A549 (cell line): Measurements from ENCODE around the gene CALR3. TPM values are rescaled to one million over a fixed set of nuclear protein-coding genes. Genes with fewer than 3 reads are reported as not detected.

Source experiments
- ATAC-seq, 2 experiments: fragments of 200-7000 bp in 1 of 2; fragments of >200 bp in 1 of 2; cut with Nextera tagmentation in 1 of 2; cut with Tn5 transposase in 1 of 2; 3 replicates each; pipeline versions ENCODE4 v1.8.0 to v1.9.1; 2018 to 2020; ENCODE audit warnings: mild to moderate bottlenecking in 1 of 2, moderate library complexity in 1 of 2
- CTCF ChIA-PET: fragments of 300-600 bp; sonication (Branson Sonifier 250); formaldehyde crosslinking; extraction: SDS; loops from one replicate; lab custom pipeline; 2021; ENCODE audit warnings: antibody characterized with exemption, inconsistent platforms; lab: Yijun Ruan, JAX
- POLR2A ChIA-PET: fragments of 350-600 bp; formaldehyde crosslinking; extraction: SDS; loops from one replicate; lab custom pipeline; 2021; ENCODE audit warnings: antibody characterized with exemption, inconsistent platforms; lab: Yijun Ruan, JAX
- DNase-seq, 2 experiments: peaks; one replicate each; pipeline versions ENCODE4 v3.0.0 to v3.0.0-alpha.2; 2011 to 2016; ENCODE audit warnings: low read depth in 1 of 2, low spot score in 1 of 2
- FAIRE-seq: peaks from 2 replicates; lab custom pipeline; 2011; peaks lifted over from hg19 to GRCh38; lab: Jason Lieb, UNC
- H3K27ac ChIP-seq, 2 experiments: fragments of >200 bp; sonication (Bioruptor Twin); formaldehyde crosslinking; 3 replicates each; pipeline ENCODE4 v1.5.1; 2016 to 2017
- H3K4me1 ChIP-seq: fragments of >200 bp; sonication (Bioruptor Twin); formaldehyde crosslinking; 3 replicates; pipeline ENCODE4 v1.6.1; 2016
- H3K4me2 ChIP-seq: fragments of >200 bp; sonication (Bioruptor Twin); formaldehyde crosslinking; 3 replicates; pipeline ENCODE4 v1.6.1; 2016
- H3K4me3 ChIP-seq: fragments of >200 bp; sonication (Bioruptor Twin); formaldehyde crosslinking; 3 replicates; pipeline ENCODE4 v1.5.1; 2016
- H3K9me3 ChIP-seq: fragments of >200 bp; sonication (Bioruptor Twin); formaldehyde crosslinking; 3 replicates; pipeline ENCODE4 v1.6.1; 2016
- BHLHE40 ChIP-seq: IDR thresholded peaks from 2 replicates; pipeline ENCODE4 v1.6.1; 2012; ENCODE audit warnings: low read depth, low read length, inconsistent platforms
- CBX2 ChIP-seq: fragments of 200-600 bp; sonication (generic); IDR thresholded peaks from 2 replicates; pipeline ENCODE4 v1.6.1; 2016; ENCODE audit warnings: low read depth, mild to moderate bottlenecking, borderline replicate concordance
- CHD2 ChIP-seq: fragments of 150-350 bp; IDR thresholded peaks from 2 replicates; pipeline ENCODE4 v1.6.1; 2014; ENCODE audit warnings: low read length; ENCODE audit not compliant: partially characterized antibody
- CHD4 ChIP-seq: fragments of 200-600 bp; sonication (generic); IDR thresholded peaks from 2 replicates; pipeline ENCODE4 v1.6.1; 2016; ENCODE audit warnings: antibody characterized with exemption, mild to moderate bottlenecking, borderline replicate concordance
- EHF ChIP-seq: fragments of 250-450 bp; sonication (Bioruptor Pico); IDR thresholded peaks from 2 replicates; pipeline ENCODE4 v1.5.0; 2020; ENCODE audit warnings: mild to moderate bottlenecking
- EHMT2 ChIP-seq: fragments of 200-600 bp; sonication (generic); IDR thresholded peaks from 2 replicates; pipeline ENCODE4 v1.6.1; 2016; ENCODE audit warnings: antibody characterized with exemption, low read depth, mild to moderate bottlenecking, moderate library complexity
- FOSB ChIP-seq: fragments of 250-450 bp; sonication (Bioruptor Pico); IDR thresholded peaks from 2 replicates; pipeline ENCODE4 v1.5.0; 2020; ENCODE audit warnings: mild to moderate bottlenecking, moderate library complexity
- HEYL ChIP-seq: fragments of 250-450 bp; sonication (Bioruptor Pico); IDR thresholded peaks from 2 replicates; pipeline ENCODE4 v1.8.0; 2021; ENCODE audit warnings: mild to moderate bottlenecking, moderate library complexity
- HOXB13 ChIP-seq: fragments of 250-450 bp; sonication (Bioruptor Pico); IDR thresholded peaks from 2 replicates; pipeline ENCODE4 v1.5.0; 2020; ENCODE audit warnings: low read depth, mild to moderate bottlenecking, moderate library complexity
- JUNB ChIP-seq: fragments of >200 bp; sonication (Bioruptor Twin); formaldehyde crosslinking; IDR thresholded peaks from 2 replicates; pipeline ENCODE4 v1.6.1; 2016
- KDM1A ChIP-seq: fragments of 200-600 bp; sonication (generic); IDR thresholded peaks from 2 replicates; pipeline ENCODE4 v1.6.1; 2016; ENCODE audit warnings: low read depth, mild to moderate bottlenecking
- MAFK ChIP-seq: fragments of 450-650 bp; IDR thresholded peaks from 2 replicates; pipeline ENCODE4 v1.6.1; 2014; ENCODE audit not compliant: partially characterized antibody
- MYC ChIP-seq: IDR thresholded peaks from 2 replicates; pipeline ENCODE4 v1.6.1; 2012; ENCODE audit warnings: mild to moderate bottlenecking, inconsistent platforms, low read length, improper control_type of control experiment, borderline replicate concordance
- NFE2L2 ChIP-seq: fragments of 150-350 bp; conservative IDR thresholded peaks from 2 replicates; pipeline ENCODE4 v1.6.1; 2014; ENCODE audit warnings: low read length
- NPAS2 ChIP-seq: fragments of 250-450 bp; sonication (Bioruptor Pico); IDR thresholded peaks from 2 replicates; pipeline ENCODE4 v1.8.0; 2022; ENCODE audit warnings: mild to moderate bottlenecking, moderate library complexity, borderline replicate concordance
- NR3C1 ChIP-seq: fragments of >200 bp; sonication (Bioruptor Twin); formaldehyde crosslinking; IDR thresholded peaks from 3 replicates; pipeline ENCODE4 v1.6.1; 2017
- RARB ChIP-seq: fragments of 250-450 bp; sonication (Bioruptor Pico); IDR thresholded peaks from 2 replicates; pipeline ENCODE4 v1.8.0; 2021; ENCODE audit warnings: mild to moderate bottlenecking, moderate library complexity
- SMC3 ChIP-seq: fragments of >200 bp; sonication (Bioruptor Twin); formaldehyde crosslinking; IDR thresholded peaks from 3 replicates; pipeline ENCODE4 v1.6.1; 2018; ENCODE audit warnings: inconsistent platforms
- TFCP2L1 ChIP-seq: fragments of 250-450 bp; sonication (Bioruptor Pico); IDR thresholded peaks from 2 replicates; pipeline ENCODE4 v1.5.0; 2021; ENCODE audit warnings: mild to moderate bottlenecking
- TP53 ChIP-seq: fragments of 250-450 bp; sonication (Bioruptor Pico); IDR thresholded peaks from 2 replicates; pipeline ENCODE4 v1.5.0; 2021; ENCODE audit warnings: mild to moderate bottlenecking, moderate library complexity
- ZC3H11A ChIP-seq: fragments of 450-650 bp; IDR thresholded peaks from 2 replicates; pipeline ENCODE4 v1.6.1; 2014; ENCODE audit warnings: antibody characterized with exemption, mild to moderate bottlenecking
- ZNF302 ChIP-seq: fragments of 250-450 bp; sonication (Bioruptor Pico); IDR thresholded peaks from 2 replicates; pipeline ENCODE4 v1.9.0; 2021; ENCODE audit warnings: inconsistent platforms, mild to moderate bottlenecking, moderate library complexity
- WGBS: methylation state at CpG from one replicate; pipeline ENCODE4 v1.1.6; 2017; ENCODE audit errors: missing lambda C conversion rate; 5-methylcytosine and 5-hydroxymethylcytosine counted together
- polyA plus RNA-seq, 4 experiments: library from polyadenylated mRNA; depleted of rRNA in 3 of 4; stranded (reverse); fragments of >200 nt; fragmentation: RNase III in 1 of 4; extraction: RNeasy Plus Mini Kit Qiagen cat#74134 plus additional on column Dnase treatment in 1 of 4; gene quantifications; 2 replicates in 3 of 4; 3 replicates in 1 of 4; pipeline ENCODE4 v1.2.3, GENCODE V29; 2011 to 2017
- TF ChIP-seq, protein P1 (sequence below): fragments of 450-650 bp; IDR thresholded peaks from 2 replicates; pipeline ENCODE4 v1.6.1; 2014; ENCODE audit warnings: antibody characterized with exemption
- TF ChIP-seq, protein P2 (sequence below): fragments of 150-350 bp; IDR thresholded peaks from 2 replicates; pipeline ENCODE4 v1.6.1; 2014; ENCODE audit warnings: low read depth, mild to moderate bottlenecking, low read length
- TF ChIP-seq, protein P3 (sequence below): fragments of 250-450 bp; sonication (Bioruptor Pico); IDR thresholded peaks from 2 replicates; pipeline ENCODE4 v1.5.0; 2020; ENCODE audit warnings: low read depth, mild to moderate bottlenecking, moderate library complexity
- TF ChIP-seq, protein P4 (sequence below): fragments of 200-600 bp; sonication (generic); IDR thresholded peaks from 2 replicates; pipeline ENCODE4 v1.6.1; 2016; ENCODE audit warnings: antibody characterized with exemption, mild to moderate bottlenecking, moderate library complexity
- TF ChIP-seq, protein P5 (sequence below): IDR thresholded peaks from 2 replicates; pipeline ENCODE4 v1.6.1; 2012

The CALR3 gene
- polyA plus RNA-seq, 2 of the 4 experiments (the other 2 are of a cell fraction): 0.10 TPM; not detected in 1

- CTCF ChIA-PET: interaction anchor here (0.9 kb wide), 1 partner anchor 13 kb away, joined by 3 read pairs; no protein-coding TSS in a partner anchor
Measured at GRCh38 chr19:16461630-16462051, 34.3 kb downstream of the CALR3 start.

DNA sequence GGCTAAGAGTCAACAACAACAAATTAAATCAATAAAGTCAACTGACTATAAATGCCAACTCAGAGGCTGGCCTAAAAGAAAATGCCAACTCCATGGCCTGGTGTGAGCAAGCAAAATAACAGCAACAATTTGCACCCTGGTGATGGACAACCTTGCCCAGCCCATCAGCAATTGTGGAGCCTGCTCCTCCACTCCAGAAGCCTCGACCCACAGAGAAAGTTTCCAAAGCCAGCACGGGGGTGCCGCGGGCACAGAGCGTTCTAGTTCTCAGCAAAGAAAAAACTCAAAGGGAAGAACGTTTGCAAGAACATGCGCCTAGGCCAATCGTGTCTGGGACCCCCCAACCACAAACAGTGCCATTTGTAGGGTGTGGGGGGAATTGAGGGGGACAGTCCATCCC is 35.5 kb downstream of the CALR3 start:
- POLR2A ChIA-PET: no interaction called here

More at GRCh38 chr19:16461630-16462051, 34.3 kb downstream of the CALR3 start:
- Histone ChIP-seq H3K4me3 (no peak overlapping the region), H3K4me2 (no peak overlapping the region), H3K4me1 (peaks cover 34% of the 10 kb centered on the region), H3K27ac (no peak overlapping the region; a peak in 1 of 6 replicates), H3K9me3 (no peaks in the 10 kb centered on the region)
- WGBS: 93% methylated on average over 9 of the region's 9 CpGs
- POLR2A ChIA-PET: interaction anchor here (0.7 kb wide), 1 partner anchor 273 kb away, joined by 3 read pairs; no protein-coding TSS in a partner anchor
- FAIRE-seq (no peak), DNase-seq (no peak), ATAC-seq (no peak)
- TF ChIP-seq, protein P1, sequence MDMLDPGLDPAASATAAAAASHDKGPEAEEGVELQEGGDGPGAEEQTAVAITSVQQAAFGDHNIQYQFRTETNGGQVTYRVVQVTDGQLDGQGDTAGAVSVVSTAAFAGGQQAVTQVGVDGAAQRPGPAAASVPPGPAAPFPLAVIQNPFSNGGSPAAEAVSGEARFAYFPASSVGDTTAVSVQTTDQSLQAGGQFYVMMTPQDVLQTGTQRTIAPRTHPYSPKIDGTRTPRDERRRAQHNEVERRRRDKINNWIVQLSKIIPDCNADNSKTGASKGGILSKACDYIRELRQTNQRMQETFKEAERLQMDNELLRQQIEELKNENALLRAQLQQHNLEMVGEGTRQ: no peak
- TF ChIP-seq CHD2: no peak
- no peak for TF ChIP-seq ZC3H11A
- TF ChIP-seq TFCP2L1 (CRISPR knock-in tag): no peak
- TF ChIP-seq FOSB (CRISPR knock-in tag): no peak
- TF ChIP-seq RARB (CRISPR knock-in tag): no peak
- TF ChIP-seq, protein P2, sequence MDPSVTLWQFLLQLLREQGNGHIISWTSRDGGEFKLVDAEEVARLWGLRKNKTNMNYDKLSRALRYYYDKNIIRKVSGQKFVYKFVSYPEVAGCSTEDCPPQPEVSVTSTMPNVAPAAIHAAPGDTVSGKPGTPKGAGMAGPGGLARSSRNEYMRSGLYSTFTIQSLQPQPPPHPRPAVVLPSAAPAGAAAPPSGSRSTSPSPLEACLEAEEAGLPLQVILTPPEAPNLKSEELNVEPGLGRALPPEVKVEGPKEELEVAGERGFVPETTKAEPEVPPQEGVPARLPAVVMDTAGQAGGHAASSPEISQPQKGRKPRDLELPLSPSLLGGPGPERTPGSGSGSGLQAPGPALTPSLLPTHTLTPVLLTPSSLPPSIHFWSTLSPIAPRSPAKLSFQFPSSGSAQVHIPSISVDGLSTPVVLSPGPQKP: no peak
- no peak for TF ChIP-seq CHD4
- no peak for TF ChIP-seq NR3C1
- TF ChIP-seq HEYL (CRISPR knock-in tag): no peak
- TF ChIP-seq, protein P3, sequence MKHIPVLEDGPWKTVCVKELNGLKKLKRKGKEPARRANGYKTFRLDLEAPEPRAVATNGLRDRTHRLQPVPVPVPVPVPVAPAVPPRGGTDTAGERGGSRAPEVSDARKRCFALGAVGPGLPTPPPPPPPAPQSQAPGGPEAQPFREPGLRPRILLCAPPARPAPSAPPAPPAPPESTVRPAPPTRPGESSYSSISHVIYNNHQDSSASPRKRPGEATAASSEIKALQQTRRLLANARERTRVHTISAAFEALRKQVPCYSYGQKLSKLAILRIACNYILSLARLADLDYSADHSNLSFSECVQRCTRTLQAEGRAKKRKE (CRISPR knock-in tag): no peak
- TF ChIP-seq EHMT2: no peak
- TF ChIP-seq, protein P4, sequence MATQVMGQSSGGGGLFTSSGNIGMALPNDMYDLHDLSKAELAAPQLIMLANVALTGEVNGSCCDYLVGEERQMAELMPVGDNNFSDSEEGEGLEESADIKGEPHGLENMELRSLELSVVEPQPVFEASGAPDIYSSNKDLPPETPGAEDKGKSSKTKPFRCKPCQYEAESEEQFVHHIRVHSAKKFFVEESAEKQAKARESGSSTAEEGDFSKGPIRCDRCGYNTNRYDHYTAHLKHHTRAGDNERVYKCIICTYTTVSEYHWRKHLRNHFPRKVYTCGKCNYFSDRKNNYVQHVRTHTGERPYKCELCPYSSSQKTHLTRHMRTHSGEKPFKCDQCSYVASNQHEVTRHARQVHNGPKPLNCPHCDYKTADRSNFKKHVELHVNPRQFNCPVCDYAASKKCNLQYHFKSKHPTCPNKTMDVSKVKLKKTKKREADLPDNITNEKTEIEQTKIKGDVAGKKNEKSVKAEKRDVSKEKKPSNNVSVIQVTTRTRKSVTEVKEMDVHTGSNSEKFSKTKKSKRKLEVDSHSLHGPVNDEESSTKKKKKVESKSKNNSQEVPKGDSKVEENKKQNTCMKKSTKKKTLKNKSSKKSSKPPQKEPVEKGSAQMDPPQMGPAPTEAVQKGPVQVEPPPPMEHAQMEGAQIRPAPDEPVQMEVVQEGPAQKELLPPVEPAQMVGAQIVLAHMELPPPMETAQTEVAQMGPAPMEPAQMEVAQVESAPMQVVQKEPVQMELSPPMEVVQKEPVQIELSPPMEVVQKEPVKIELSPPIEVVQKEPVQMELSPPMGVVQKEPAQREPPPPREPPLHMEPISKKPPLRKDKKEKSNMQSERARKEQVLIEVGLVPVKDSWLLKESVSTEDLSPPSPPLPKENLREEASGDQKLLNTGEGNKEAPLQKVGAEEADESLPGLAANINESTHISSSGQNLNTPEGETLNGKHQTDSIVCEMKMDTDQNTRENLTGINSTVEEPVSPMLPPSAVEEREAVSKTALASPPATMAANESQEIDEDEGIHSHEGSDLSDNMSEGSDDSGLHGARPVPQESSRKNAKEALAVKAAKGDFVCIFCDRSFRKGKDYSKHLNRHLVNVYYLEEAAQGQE: no peak

DNA sequence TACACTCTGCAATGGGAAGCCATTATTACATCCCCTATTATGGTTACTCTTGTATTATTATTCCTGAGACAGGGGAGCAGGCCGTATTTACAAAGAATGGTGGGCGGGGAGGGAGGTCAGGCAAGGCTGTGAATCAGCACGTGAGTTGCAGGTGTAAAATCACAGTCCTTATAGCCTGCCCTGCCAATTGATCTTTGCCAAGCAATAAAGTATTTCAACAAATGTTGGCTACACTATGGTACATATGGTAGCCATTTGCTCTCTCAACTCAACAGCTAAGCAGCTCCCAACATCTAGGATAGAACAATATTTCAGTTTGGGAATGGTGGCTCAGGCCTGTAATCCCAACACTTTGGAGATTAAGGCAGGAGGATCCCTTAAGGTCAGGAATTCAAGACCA is 36.3 kb downstream of the CALR3 start:
- ChIA-PET CTCF (interaction anchor here (1.1 kb wide), 1 partner anchor 42 kb away, joined by 3 read pairs; no protein-coding TSS in a partner anchor), POLR2A (no interaction called here)
- H3K4me1 ChIP-seq: peaks cover 34% of the 10 kb centered on the region
- no peak for FAIRE-seq
- no peak for DNase-seq
- no peak overlapping the region for H3K27ac ChIP-seq
- 93% methylated on average over 3 of the region's 3 CpGs for WGBS
- no peak for TF ChIP-seq KDM1A
- no peak for TF ChIP-seq NPAS2 (CRISPR knock-in tag)
- TF ChIP-seq SMC3: no peak
- no peak for TF ChIP-seq CHD2
- TF ChIP-seq ZNF302 (CRISPR knock-in tag): no peak
- TF ChIP-seq NFE2L2: no peak
- TF ChIP-seq JUNB: no peak
- no peak for TF ChIP-seq MYC
- TF ChIP-seq TP53 (CRISPR knock-in tag): no peak
- TF ChIP-seq EHF: no peak
- TF ChIP-seq TFCP2L1 (CRISPR knock-in tag): no peak
- TF ChIP-seq HOXB13 (CRISPR knock-in tag): no peak
- no peak for TF ChIP-seq MAFK
- no peak for TF ChIP-seq CBX2
- TF ChIP-seq, protein P5, sequence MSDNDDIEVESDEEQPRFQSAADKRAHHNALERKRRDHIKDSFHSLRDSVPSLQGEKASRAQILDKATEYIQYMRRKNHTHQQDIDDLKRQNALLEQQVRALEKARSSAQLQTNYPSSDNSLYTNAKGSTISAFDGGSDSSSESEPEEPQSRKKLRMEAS: no peak
- H3K4me3 ChIP-seq: no peak overlapping the region
- no peaks in the 10 kb centered on the region for H3K9me3 ChIP-seq
- no peak overlapping the region for H3K4me2 ChIP-seq
- no peak for ATAC-seq

More for the DNA sequence above, 35.5 kb downstream of the CALR3 start:
- 84% methylated on average over 8 of the region's 8 CpGs for WGBS
- Histone ChIP-seq H3K4me1 (peaks cover 34% of the 10 kb centered on the region), H3K4me2 (no peak overlapping the region), H3K9me3 (no peaks in the 10 kb centered on the region), H3K4me3 (no peak overlapping the region), H3K27ac (no peak overlapping the region)
- ATAC-seq (no peak), FAIRE-seq (no peak), DNase-seq (no peak)
- TF ChIP-seq BHLHE40: no peak
- CTCF ChIA-PET: interaction anchor here (0.7 to 1.1 kb wide), 2 partner anchors 43 to 73 kb away, joined by 3 to 5 read pairs; no protein-coding TSS in a partner anchor
